ENCODE data around the gene EXD3.
A peak's percentile ranks its signal among the peaks of the same experiment; 100 is the strongest.

The EXD3 gene

GRCh38 chr9:137278721-137279711 is 143.9 kb downstream of the EXD3 start:
- DNase-seq, result no peak

- peak in 1 of 4 experiments; percentile 9 for DNase-seq
Observed at GRCh38 chr9:137278061-137278701, 144.8 kb downstream of the EXD3 start.

DNA sequence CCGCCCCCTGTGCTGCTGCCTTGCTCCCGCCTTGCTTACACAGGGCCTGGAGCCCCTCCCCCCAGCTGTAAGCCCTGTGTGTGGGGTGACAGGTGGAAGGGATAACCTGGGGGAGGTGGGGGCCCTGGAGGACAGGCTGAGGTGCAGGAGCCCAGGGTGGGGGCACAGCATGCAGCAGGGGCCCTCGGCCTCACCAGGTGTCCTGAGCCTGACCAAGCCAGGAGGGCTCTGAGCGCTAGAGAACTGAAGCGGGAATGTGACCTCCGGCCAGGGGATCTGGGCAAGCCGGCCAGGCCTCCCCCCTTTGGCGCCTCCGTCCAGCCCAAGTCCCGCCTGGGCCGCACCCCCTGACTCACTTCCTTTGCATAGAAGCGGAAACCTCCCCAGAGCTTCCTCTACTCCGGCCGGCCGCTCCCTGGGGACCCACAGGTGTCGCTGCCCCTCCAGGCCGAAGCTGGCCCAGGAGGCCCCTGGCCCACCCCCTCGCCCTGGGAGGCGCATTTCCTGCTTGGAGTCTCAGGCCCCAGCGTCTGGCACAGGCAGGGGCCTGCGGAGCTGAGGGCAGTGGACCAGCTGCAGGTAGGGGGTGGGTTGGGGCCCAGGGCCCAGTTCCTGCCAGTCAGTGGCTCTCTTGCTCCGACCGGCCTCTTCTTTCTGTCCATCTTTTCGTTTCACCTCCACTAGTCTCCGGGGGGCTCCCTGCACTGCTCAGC is 145.5 kb downstream of the EXD3 start, which contains the start of gene TOR4A:
TOR4A (plus strand) TSS at position 398 of the 713 bp plus-strand sequence. CDS start 964 bp downstream, outside the sequence.
- no peak for DNase-seq

GRCh38 chr9:137276473-137277328 is 146.3 kb downstream of the EXD3 start:
- no peak for DNase-seq

DNA sequence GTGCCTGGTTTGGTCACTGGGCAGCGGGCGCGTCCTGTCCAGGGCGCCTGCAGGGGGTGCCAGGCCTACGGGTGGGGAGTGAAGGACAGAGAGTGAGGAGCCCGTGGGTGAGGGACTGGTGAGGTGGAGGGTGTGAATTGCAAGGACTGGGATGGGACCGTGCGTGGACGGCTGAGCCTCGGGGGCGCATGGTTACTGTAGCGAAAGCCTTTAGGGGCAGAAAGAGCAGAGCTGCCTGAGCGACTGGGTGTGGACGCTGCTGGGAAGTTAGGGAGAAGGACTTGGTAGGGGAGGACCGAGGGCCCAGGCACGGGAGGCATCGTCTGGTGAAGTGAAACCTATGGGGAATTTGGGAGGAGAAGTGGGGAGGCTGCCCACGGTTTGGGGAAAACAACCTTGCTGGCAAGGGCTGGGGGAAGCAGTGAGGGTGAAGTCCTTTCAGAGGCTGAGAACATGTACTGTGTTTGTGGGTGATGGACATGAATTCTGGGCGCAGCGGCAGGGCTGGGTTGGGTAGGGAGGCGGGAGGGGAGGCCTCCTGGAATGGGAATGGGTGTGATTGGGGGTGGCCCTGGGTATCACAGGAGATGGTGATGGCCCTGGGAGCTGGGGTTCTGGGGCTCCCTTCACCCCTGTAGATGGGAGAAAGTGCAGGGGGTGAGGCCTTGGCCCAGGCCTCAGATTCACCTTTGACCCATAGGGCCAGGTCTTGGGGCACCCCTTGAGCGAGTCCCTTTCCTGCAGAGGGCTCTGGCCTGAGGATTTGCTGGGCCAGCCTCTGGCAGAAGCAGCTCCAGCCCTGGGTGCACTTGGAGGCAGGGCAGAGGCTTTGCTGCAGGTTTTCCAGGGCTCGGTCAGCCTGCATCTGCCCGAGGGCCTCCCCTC is 147.1 kb downstream of the EXD3 start:
- no peak for DNase-seq

DNA sequence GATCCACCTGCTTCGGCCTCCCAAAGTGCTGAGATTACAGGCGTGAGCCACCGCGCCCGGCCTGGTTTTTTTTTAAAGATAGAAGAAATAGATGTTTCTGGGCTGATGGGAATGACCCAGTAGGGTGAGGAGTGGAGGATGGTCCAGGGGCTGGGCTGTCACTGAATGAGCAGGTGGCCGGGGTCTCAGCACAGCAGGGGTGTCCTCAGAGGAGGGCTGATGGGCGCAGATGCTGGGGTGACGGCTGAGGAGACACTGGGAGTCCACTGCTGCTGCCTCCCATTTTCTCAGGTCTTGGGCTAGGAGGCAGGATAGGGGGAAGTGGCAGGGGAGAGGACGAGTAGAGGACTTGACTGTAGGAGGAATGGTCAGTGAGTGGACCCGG is 147.8 kb downstream of the EXD3 start:
- DNase-seq, result no peak

GRCh38 chr9:137273611-137274320 is 149.2 kb downstream of the EXD3 start:
- no peak for DNase-seq

GRCh38 chr9:137273095-137273490 is 149.9 kb downstream of the EXD3 start:
- DNase-seq, result no peak

DNA sequence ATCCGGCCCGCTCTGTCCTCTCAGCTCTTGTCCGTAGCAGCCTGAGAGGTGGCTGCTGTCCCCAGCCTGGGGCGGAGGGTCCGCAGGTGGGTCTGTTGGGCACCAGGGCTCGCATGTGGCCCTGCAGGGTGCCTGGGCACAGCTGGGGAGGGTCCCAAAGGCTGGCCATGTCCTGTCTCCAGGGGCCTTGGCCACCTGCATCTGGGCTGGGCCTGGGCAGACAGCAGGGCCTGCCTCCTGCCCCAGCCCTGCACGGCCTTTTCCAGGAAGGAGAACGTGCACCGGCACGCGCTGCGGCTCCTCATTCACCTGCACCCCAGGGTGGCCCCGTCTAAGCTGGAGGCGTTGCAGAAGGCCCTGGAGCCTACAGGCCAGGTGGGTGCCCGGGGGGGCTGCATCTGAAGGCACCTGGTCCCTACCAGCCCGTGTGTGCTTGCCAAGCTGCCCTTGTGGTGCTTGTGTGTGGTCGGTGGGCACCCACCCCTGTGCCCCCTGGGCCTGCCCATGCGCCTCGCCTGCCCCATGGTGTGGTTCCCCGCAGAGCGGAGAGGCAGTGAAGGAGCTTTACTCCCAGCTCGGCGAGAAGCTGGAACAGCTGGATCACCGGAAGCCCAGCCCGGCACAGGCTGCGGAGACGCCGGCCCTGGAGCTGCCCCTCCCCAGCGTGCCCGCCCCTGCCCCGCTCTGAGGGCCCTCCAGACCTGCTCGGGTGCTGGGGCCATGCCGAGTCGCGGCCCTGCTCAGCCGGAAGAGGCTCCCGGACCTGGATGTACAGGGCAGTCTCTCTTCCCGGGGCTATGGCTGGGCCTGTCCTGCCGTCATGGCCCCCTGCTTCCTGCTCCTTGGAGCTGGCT is 150.5 kb downstream of the EXD3 start:
- no peak for DNase-seq

- no peak for DNase-seq
Observed at GRCh38 chr9:137271696-137272076, 151.3 kb downstream of the EXD3 start.

DNA sequence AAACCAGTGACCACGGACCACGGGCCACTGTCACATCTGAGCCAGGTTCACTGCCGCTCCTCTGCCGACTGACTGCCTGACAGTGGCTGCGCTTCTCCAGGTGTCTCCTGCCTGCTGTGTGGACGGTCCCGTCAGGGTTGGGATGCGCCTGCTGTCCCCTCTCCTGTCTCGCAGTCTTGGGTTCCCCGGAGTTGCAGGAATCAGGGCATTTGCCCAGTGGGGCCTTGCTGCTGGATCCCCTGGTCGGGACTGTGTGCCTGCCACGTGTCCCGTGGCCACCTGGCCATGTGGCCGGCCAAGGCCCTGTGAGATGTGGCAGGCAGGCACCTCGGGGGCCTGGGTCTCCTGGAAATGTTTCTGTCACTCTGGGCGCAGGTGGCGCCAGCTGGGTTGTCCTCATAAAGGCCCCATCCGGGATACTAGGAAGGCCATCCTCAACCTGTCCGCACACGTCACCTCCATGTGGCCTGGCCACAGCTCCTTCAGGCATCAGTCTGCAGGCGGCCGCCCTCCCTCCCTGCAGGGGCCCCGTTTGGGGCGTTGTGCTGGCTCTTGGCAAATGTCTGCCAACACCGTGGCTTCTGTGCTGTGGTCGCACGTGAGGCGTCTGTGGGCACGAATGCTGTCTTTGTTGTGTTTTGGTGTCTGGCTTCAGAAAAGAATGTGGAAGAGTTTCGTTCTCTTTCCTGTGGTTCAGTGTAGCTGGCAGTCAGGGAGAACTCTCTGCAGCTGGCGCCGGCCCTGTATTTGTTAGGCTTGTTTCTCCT is 151.8 kb downstream of the EXD3 start:
- DNase-seq, result peak in 1 of 4 experiments; percentile 14

- DNase-seq, result no peak
Observed at GRCh38 chr9:137269231-137269772, 153.7 kb downstream of the EXD3 start.

GRCh38 chr9:137268538-137269201 is 154.3 kb downstream of the EXD3 start:
- DNase-seq, result no peak

GRCh38 chr9:137267933-137268355 is 155.0 kb downstream of the EXD3 start:
- no peak for DNase-seq

DNA sequence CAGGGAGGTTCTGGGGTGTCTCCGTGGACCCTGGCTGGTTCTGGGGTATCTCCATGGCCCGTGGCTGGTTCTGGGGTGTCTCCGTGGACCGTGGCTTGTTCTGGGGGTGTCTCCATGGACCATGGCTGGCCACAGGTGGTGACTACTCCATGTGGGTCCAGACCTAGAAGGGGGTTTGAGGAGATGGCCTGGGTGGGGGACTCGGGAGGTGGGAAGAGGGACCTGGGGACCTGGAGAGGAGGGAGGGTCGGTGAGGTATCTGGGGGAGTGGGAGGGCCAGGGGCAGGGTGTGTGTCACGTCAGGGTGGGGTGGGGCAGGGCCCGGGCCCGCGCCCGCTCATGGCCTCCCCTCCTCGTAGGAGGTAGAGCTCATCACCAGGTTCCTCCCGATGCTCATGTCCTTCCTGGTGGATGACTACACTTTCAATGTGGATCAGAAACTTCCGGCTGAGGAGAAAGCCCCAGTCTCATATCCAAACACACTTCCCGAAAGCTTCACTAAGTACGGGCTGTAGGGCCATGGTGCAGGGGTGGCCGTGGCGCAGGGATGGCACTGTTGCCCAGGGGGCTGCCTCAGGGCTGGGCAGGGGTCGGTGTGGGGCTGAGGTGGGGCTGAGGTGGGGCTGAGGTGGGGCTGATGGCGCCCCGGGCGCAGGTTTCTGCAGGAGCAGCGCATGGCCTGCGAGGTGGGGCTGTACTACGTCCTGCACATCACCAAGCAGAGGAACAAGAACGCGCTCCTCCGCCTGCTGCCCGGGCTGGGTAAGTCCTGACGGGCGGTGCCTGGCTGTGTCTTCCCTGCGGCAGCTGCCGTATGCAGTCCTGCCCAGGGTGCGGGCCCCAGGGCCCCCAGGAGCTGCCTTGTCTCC is 156.1 kb downstream of the EXD3 start:
- DNase-seq, result no peak

GRCh38 chr9:137266162-137266527 is 156.8 kb downstream of the EXD3 start:
- no peak for DNase-seq
